Measurements from ENCODE around the gene SNX25.
"Not testable (repeated sequence)": the region's sequence is repeated elsewhere in the genome, so short reads cannot be mapped to it uniquely, and the experiment has no call there.

SNX25 gene

DNA sequence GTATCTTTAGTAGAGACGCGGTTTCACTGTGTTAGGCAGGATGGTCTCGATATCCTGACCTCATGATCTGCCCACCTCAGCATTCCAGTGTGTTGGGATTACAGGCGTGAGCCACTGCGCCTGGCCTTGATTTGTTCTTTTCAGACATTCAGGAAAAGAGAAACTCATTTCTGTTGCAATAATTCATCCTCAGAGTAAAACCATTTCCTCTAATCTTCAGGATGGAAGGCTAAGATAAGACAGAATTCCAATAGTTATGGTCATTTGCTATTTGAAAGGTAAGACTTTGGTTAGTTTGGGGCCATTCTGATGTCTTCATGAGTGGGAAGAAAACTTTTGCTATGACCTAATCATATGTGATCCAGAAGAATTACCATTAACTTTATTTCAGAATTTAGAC is 103.3 kb downstream of the SNX25 start:
- Histone ChIP-seq H3K9ac (no peak overlapping the region), H3K4me2 (no peak overlapping the region), H3K4me1 (ENCODE audit: low read depth, poor library complexity, severe bottlenecking) (peaks cover 10% of the 10 kb centered on the region), H4K20me1 (ENCODE audit: insufficient read depth) (no peaks in the 10 kb centered on the region), H3K36me3 (ENCODE audit: insufficient read depth) (no peaks in the 10 kb centered on the region), H3K27me3 (ENCODE audit: insufficient read depth, low read depth) (no peaks in the 10 kb centered on the region), H2AFZ (ENCODE audit: low read depth) (no peak overlapping the region), H3K4me3 (IDR thresholded peaks at IDR 0.05; ENCODE audit: insufficient read depth, low read depth, low read length) (no peak overlapping the region), H3K79me2 (ENCODE audit: insufficient read depth, low read depth) (no peaks in the 10 kb centered on the region), H3K27ac (no peak overlapping the region)
- TF ChIP-seq CTCF (conservative IDR thresholded peaks at IDR 0.05; ENCODE audit: low read depth, low read length): no peak

- H3K4me2 ChIP-seq; H3K4me1 ChIP-seq (ENCODE audit: low read depth, poor library complexity, severe bottlenecking); H3K79me2 ChIP-seq (ENCODE audit: insufficient read depth, low read depth); H3K4me3 ChIP-seq (IDR thresholded peaks at IDR 0.05; ENCODE audit: insufficient read depth, low read depth, low read length); H3K27me3 ChIP-seq (ENCODE audit: insufficient read depth, low read depth); H3K27ac ChIP-seq; H2AFZ ChIP-seq (ENCODE audit: low read depth); H4K20me1 ChIP-seq (ENCODE audit: insufficient read depth); H3K9ac ChIP-seq; H3K36me3 ChIP-seq (ENCODE audit: insufficient read depth): not testable (repeated sequence)
Measured at GRCh38 chr4:185317462-185317861, 108.1 kb downstream of the SNX25 start.

DNA sequence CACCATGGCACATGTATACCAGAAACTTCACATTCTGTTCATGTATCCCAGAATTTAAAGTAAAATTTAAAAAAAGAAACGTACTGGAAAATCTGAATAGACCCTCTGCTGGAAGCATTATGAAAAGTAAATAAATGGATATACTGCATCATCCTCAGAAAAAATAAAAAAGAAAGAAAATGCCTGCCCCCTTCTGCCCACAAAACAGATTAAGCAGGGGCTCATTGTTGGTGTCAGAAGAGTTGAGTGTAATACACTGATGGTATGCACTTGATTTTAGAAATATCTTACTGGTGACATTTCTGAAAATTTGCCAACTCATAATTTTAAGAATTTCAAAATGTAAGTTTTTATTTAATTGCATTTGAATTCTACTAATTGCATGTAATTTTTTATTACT is 108.5 kb downstream of the SNX25 start:
- Histone ChIP-seq H3K9ac (no peak overlapping the region), H3K4me1 (ENCODE audit: low read depth, poor library complexity, severe bottlenecking) (peaks cover 3% of the 10 kb centered on the region), H3K27ac (no peak overlapping the region), H3K79me2 (ENCODE audit: insufficient read depth, low read depth) (no peaks in the 10 kb centered on the region), H4K20me1 (ENCODE audit: insufficient read depth) (no peaks in the 10 kb centered on the region), H3K36me3 (ENCODE audit: insufficient read depth) (no peaks in the 10 kb centered on the region), H2AFZ (ENCODE audit: low read depth) (no peak overlapping the region), H3K4me2 (no peak overlapping the region), H3K4me3 (IDR thresholded peaks at IDR 0.05; ENCODE audit: insufficient read depth, low read depth, low read length) (no peak overlapping the region), H3K27me3 (ENCODE audit: insufficient read depth, low read depth) (no peaks in the 10 kb centered on the region)
- TF ChIP-seq CTCF (conservative IDR thresholded peaks at IDR 0.05; ENCODE audit: low read depth, low read length): no peak

- Histone ChIP-seq H3K9ac (no peak overlapping the region), H3K36me3 (ENCODE audit: insufficient read depth) (no peaks in the 10 kb centered on the region), H3K27me3 (ENCODE audit: insufficient read depth, low read depth) (no peaks in the 10 kb centered on the region), H3K4me2 (no peak overlapping the region), H3K27ac (no peak overlapping the region), H3K4me1 (ENCODE audit: low read depth, poor library complexity, severe bottlenecking) (peaks cover 3% of the 10 kb centered on the region), H4K20me1 (ENCODE audit: insufficient read depth) (no peaks in the 10 kb centered on the region), H2AFZ (ENCODE audit: low read depth) (no peak overlapping the region), H3K79me2 (ENCODE audit: insufficient read depth, low read depth) (no peaks in the 10 kb centered on the region), H3K4me3 (IDR thresholded peaks at IDR 0.05; ENCODE audit: insufficient read depth, low read depth, low read length) (no peak overlapping the region)
- TF ChIP-seq CTCF (conservative IDR thresholded peaks at IDR 0.05; ENCODE audit: low read depth, low read length): no peak
Measured at GRCh38 chr4:185318679-185319078, 109.3 kb downstream of the SNX25 start.

GRCh38 chr4:185322803-185323202 is 113.4 kb downstream of the SNX25 start:
- no peak overlapping the region for H3K4me2 ChIP-seq
- no peak overlapping the region for H2AFZ ChIP-seq (ENCODE audit: low read depth)
- no peaks in the 10 kb centered on the region for H3K79me2 ChIP-seq (ENCODE audit: insufficient read depth, low read depth)
- H3K4me1 ChIP-seq (ENCODE audit: low read depth, poor library complexity, severe bottlenecking): peaks cover 3% of the 10 kb centered on the region
- no peak overlapping the region for H3K9ac ChIP-seq
- no peak overlapping the region for H3K4me3 ChIP-seq (IDR thresholded peaks at IDR 0.05; ENCODE audit: insufficient read depth, low read depth, low read length)
- no peak for TF ChIP-seq CTCF (conservative IDR thresholded peaks at IDR 0.05; ENCODE audit: low read depth, low read length)
- no peaks in the 10 kb centered on the region for H4K20me1 ChIP-seq (ENCODE audit: insufficient read depth)
- H3K27ac ChIP-seq: no peak overlapping the region
- H3K27me3 ChIP-seq (ENCODE audit: insufficient read depth, low read depth): no peaks in the 10 kb centered on the region
- H3K36me3 ChIP-seq (ENCODE audit: insufficient read depth): no peaks in the 10 kb centered on the region

All from KMS-11 (cell line).